Neural progenitor cell (in vitro differentiated cells): ENCODE results near the gene PATE1.

Source experiments
- EZH2 ChIP-seq: fragments of 200-600 bp; sonication (generic); IDR thresholded peaks from 2 replicates; pipeline ENCODE4 v1.6.1; 2017; ENCODE audit warnings: antibody characterized with exemption, mild to moderate bottlenecking, moderate library complexity
- TF ChIP-seq, protein P1 (sequence below): fragments of 200-600 bp; sonication (generic); IDR thresholded peaks from 2 replicates; pipeline ENCODE4 v1.5.1; 2017; ENCODE audit warnings: antibody characterized with exemption, mild to moderate bottlenecking

GRCh38 chr11:125768336-125769046 is 22.4 kb downstream of the PATE1 start:
- TF ChIP-seq, protein P1, sequence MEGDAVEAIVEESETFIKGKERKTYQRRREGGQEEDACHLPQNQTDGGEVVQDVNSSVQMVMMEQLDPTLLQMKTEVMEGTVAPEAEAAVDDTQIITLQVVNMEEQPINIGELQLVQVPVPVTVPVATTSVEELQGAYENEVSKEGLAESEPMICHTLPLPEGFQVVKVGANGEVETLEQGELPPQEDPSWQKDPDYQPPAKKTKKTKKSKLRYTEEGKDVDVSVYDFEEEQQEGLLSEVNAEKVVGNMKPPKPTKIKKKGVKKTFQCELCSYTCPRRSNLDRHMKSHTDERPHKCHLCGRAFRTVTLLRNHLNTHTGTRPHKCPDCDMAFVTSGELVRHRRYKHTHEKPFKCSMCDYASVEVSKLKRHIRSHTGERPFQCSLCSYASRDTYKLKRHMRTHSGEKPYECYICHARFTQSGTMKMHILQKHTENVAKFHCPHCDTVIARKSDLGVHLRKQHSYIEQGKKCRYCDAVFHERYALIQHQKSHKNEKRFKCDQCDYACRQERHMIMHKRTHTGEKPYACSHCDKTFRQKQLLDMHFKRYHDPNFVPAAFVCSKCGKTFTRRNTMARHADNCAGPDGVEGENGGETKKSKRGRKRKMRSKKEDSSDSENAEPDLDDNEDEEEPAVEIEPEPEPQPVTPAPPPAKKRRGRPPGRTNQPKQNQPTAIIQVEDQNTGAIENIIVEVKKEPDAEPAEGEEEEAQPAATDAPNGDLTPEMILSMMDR: no peak
- no peak for TF ChIP-seq EZH2
